ENCODE data around the gene HRAS.

- TF ChIP-seq, protein P1, sequence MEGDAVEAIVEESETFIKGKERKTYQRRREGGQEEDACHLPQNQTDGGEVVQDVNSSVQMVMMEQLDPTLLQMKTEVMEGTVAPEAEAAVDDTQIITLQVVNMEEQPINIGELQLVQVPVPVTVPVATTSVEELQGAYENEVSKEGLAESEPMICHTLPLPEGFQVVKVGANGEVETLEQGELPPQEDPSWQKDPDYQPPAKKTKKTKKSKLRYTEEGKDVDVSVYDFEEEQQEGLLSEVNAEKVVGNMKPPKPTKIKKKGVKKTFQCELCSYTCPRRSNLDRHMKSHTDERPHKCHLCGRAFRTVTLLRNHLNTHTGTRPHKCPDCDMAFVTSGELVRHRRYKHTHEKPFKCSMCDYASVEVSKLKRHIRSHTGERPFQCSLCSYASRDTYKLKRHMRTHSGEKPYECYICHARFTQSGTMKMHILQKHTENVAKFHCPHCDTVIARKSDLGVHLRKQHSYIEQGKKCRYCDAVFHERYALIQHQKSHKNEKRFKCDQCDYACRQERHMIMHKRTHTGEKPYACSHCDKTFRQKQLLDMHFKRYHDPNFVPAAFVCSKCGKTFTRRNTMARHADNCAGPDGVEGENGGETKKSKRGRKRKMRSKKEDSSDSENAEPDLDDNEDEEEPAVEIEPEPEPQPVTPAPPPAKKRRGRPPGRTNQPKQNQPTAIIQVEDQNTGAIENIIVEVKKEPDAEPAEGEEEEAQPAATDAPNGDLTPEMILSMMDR (IDR thresholded peaks at IDR 0.05 in 2 of 3, conservative IDR thresholded peaks at IDR 0.05 in 1 of 3; ENCODE audit: borderline replicate concordance in 1 of 3, insufficient read depth in 1 of 3, low read depth in 2 of 3, low read length in 2 of 3): no peak
- TF ChIP-seq YY1 (IDR thresholded peaks at IDR 0.05; ENCODE audit: extremely low read depth, insufficient replicate concordance, low read depth, low read length) (no peak), EZH2phosphoT487 (IDR thresholded peaks at IDR 0.05; ENCODE audit: borderline replicate concordance) (no peak), POLR2AphosphoS5 (IDR thresholded peaks at IDR 0.05; ENCODE audit: low read depth, low read length) (no peak), EZH2 (IDR thresholded peaks at IDR 0.05) (no peak), ATF3 (IDR thresholded peaks at IDR 0.05) (no peak), TCF7L2 (IDR thresholded peaks at IDR 0.05; ENCODE audit: borderline replicate concordance, extremely low read depth, insufficient read depth, insufficient read length) (no peak), ZNF274 (IDR thresholded peaks at IDR 0.05; ENCODE audit: low read depth, low read length) (no peak), SIN3A (IDR thresholded peaks at IDR 0.05; ENCODE audit: low read depth) (no peak), CBX3 (IDR thresholded peaks at IDR 0.05; ENCODE audit: low read depth) (no peak), POLR2A (IDR thresholded peaks at IDR 0.05; ENCODE audit: borderline replicate concordance, extremely low read depth, insufficient read depth, insufficient read length) (no peak)
- TF ChIP-seq, protein P2, sequence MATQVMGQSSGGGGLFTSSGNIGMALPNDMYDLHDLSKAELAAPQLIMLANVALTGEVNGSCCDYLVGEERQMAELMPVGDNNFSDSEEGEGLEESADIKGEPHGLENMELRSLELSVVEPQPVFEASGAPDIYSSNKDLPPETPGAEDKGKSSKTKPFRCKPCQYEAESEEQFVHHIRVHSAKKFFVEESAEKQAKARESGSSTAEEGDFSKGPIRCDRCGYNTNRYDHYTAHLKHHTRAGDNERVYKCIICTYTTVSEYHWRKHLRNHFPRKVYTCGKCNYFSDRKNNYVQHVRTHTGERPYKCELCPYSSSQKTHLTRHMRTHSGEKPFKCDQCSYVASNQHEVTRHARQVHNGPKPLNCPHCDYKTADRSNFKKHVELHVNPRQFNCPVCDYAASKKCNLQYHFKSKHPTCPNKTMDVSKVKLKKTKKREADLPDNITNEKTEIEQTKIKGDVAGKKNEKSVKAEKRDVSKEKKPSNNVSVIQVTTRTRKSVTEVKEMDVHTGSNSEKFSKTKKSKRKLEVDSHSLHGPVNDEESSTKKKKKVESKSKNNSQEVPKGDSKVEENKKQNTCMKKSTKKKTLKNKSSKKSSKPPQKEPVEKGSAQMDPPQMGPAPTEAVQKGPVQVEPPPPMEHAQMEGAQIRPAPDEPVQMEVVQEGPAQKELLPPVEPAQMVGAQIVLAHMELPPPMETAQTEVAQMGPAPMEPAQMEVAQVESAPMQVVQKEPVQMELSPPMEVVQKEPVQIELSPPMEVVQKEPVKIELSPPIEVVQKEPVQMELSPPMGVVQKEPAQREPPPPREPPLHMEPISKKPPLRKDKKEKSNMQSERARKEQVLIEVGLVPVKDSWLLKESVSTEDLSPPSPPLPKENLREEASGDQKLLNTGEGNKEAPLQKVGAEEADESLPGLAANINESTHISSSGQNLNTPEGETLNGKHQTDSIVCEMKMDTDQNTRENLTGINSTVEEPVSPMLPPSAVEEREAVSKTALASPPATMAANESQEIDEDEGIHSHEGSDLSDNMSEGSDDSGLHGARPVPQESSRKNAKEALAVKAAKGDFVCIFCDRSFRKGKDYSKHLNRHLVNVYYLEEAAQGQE (IDR thresholded peaks at IDR 0.05; ENCODE audit: low read depth): no peak
Measured at GRCh38 chr11:548700-549603, 13.6 kb upstream of the HRAS start.

Measured in HCT116 (cell line).